ENCODE data around the gene GCNT2.
"Not testable (repeated sequence)": the region's sequence is repeated elsewhere in the genome, so short reads cannot be mapped to it uniquely, and the experiment has no call there.

GCNT2 gene

DNA sequence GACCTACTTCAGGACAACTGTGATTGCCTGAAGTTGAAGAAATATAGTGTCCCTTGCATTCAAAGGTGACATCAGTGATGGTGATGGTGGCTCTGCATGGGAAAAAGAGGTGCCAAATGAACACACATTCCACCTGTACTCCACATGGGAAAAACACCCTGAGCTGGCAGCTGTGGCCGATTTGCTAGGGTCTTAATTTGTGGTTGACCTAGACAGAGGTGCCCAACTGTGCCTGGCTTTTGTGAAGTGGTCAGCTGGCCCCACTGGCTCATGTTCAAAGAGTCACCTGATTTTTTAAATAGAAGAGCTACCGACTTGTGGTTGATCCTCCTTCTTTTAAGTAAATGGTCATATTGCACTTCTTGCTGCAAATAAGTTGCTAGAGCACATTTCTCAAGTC lies 7.6 kb upstream of the GCNT2 start:
- no peak for DNase-seq (ENCODE audit: insufficient read length, low spot score)
- no peak for FAIRE-seq

DNA sequence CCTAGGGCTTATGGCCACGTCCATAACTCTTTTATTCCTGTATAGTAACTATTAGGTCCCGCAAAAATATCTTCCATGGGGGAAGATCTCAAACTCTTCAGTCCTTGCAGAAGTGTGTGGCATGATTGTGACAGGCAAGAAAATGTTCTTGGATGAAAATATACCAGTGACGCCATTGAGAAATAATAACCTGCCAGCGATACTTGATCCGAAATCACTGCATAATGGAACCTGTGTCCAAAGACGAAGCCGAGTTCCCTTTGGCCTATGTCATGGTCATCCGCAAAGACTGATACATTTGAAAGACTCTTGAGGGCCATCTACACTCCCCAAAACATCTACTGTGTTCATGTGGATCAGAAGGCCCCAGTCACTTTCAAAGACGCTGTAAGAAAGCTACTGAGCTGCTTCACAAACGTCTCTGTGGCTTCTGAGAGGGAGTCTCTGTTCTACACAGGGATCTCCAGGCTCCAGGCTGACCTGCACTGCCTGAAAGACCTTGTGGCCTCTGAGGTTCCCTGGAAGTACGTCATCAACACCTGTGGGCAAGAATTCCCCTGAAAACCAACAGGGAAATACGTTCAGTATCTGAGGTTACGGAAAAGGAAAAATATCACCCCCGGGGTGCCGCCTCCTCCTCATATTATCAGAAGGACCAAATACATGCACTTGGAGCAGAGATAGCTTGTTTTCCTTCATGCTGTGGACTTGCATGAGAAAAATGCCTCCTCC lies 6.9 kb upstream of the GCNT2 start:
- FAIRE-seq (no peak), DNase-seq (ENCODE audit: insufficient read length, low spot score) (no peak)

DNA sequence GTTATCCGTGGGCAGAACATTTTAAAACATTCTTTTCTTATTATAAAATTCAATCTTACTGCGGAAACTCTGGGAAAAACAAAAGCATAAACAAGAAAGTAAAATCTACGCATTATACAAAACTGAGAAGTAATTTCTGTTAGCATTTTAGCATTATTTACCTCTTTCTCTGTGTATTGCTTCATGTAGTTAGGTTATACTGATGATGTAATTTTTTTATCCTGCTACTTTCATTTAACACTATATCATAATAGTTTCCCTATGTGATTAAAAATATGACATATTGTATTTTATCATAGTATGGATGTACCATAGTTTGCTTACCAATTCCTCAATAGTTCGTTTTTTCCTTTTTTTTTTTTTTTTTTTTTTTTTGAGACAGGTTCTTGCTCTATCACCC lies 4.2 kb upstream of the GCNT2 start:
- FAIRE-seq (no peak), DNase-seq (ENCODE audit: insufficient read length, low spot score) (no peak)

DNA sequence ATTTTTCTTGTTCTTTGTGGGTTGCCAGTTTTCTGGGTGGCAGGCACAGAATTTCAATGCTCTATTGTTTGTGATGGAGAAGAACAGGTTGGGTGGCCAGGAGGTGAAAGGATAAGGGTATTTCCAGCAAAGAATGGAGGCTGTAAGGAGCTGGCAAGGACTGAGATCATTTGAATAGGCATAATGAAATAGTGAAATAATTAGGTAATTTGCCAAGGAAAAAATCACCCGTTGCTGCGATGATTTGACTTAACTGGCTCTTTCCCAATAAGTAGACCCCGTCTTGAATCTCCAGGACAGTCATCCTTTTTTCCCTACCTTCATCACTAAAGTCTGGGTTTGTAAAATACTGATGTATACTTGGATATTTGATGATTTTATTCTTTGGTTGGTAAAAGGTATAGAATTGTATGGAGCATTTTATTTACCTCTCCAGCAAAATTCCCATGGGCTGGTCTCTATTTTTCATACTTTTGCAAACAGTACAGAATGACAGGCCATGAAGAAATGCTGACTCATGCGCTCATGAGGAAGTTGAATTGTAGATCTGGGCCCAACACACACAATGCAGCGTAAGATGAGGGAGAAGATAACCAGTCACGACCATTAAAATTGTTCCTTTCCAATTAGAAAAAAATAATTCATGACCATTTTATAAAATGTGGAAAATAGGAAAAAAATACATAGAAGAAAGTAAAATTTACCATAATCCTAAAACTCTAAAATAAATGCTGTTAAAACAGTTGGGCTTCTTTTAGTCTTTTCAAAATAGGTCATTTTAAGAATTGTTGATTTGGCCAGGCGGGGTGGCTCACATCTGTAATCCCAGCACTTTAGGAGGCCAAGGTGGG lies 2.4 kb upstream of the GCNT2 start:
- no peak for FAIRE-seq

DNA sequence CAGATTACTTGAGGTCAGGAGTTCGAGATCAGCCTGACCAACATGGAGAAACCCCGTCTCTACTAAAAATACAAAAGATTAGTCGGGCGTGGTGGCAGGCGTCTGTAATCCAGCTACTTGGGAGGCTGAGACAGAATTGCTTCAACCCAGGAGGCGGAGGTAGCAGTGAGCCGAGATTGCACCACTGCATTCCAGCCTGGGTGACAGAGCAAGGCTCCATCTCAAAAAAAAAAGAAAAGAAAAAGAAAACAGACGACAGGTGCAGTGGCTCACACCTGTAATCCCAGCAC lies 1.8 kb upstream of the GCNT2 start:
- DNase-seq (ENCODE audit: insufficient read length, low spot score); FAIRE-seq: not testable (repeated sequence)

More for the DNA sequence above, 2.4 kb upstream of the GCNT2 start:
- DNase-seq (ENCODE audit: insufficient read length, low spot score) = no peak

DNA sequence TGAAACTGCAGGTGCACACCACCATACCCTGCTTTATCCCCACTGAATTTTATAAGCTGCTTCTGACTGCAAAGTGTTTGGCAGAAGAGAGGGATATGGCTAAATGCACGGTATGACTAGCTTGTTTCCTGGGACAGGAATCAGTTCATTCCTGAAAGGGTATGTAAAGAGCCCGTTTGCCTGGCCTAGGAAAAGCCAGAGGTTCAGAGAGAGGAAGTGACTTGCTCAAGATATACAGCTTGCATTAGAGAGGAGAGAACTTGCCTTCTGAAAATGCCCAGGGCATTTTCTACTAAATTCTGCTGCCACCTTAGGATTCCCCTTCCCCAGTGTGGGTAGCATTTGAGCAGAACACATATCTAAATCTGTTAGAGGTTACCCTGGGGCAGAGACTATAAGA lies 683 bp upstream of the GCNT2 start:
- DNase-seq (ENCODE audit: insufficient read length, low spot score) (no peak), FAIRE-seq (no peak)

DNA sequence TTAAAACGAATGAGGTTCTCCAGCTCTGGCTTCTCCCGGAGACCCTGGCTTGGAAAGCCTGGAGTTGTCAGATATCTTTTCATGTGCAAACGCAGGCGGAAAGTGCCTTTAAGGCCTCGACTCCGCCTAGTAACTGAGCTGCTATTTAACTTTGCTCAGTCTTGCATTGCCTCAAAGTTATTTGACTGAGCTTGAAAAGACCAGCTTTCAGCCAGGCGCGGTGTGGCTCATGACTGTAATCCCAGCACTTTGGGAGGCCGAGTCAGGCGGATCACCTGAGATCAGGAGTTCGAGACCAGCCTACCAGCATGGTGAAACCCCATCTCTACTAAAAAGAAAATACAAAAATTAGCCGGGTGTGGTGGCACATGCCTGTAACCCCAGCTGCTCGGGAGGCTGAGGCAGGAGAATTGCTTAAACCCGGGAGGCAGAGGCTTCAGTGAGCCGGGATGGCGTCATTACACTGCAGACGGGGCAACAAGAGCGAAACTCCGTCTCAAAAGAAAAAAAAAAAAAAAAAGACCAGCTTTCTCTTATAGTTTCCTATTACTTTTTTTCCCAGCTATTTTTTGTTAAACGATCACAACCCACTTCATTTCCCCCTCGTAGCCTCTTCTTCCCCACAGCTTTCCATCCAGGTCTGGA lies 1.9 kb downstream of the GCNT2 start:
- DNase-seq (ENCODE audit: insufficient read length, low spot score) = no peak
- FAIRE-seq = no peak

DNA sequence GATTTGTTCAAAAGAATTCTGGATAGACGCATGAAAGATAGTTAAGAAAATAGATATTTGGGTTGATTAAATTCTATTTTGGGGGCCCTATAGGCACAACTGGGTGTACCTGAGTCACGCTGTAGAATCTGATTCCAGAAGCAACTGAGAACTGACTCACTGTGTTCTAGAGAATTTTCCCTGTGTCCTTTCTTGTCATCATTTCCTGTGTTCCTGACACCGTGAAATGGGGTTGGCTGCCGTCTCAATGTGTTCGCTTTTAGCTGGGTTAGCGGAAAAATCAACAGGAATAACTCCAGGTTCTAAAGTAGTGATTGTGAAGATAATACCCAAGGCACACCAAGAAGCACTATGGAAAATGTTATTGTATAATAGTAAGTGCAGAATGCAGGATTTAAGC lies 5.0 kb downstream of the GCNT2 start:
- DNase-seq (ENCODE audit: insufficient read length, low spot score) = no peak
- no peak for FAIRE-seq

DNA sequence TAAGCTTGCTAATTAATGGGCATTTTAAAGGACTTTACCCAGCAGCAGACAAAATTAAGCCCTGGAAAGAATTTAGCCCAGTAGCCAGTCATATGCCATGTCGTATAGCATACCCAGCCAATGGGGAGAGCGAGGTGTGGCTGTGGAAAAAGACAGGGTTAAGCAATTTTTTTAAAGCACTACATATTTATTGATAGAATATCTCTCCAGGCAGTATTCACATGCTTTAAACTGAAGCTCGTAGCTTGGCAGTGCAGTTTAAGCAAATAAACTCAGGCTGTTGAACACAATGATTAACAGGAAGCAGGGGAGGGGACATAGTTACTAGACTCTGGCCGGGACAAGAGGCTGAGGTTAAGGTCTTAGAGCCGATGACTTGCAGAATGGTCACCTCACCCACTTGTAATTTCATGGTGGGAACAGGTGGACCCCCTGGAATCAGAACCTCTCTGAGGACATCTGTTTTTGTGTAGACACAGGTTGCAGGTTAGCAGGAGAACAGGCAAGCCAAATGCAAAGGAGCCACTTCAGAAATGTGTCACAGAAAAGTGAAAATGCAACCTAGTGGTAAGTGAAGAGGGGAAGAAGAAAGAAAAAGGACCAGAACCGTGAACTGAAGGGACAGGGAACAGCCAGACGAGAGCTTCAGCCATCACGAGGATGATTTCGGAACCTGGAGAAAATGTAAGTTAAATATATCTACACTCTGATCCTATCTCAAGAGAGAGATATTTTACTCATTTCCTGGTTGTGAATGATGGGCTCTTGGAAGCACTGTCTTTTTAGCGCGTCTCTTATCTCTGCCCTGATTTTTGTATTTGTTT lies 7.2 kb downstream of the GCNT2 start:
- FAIRE-seq (peak; percentile 96), DNase-seq (ENCODE audit: insufficient read length, low spot score) (no peak)

DNA sequence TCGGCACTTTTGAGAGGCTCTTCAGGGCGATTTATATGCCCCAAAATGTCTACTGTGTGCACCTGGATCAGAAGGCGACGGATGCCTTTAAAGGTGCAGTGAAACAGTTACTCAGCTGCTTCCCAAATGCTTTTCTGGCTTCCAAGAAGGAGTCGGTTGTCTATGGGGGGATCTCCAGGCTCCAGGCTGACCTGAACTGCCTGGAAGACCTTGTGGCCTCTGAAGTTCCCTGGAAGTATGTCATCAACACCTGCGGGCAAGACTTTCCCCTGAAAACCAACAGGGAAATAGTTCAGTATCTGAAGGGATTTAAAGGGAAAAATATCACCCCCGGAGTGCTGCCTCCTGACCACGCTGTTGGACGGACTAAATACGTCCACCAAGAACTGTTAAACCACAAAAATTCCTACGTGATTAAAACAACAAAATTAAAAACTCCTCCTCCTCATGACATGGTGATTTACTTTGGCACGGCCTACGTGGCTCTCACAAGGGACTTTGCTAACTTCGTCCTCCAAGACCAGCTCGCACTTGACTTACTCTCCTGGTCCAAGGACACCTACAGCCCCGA lies 8.2 kb downstream of the GCNT2 start:
- DNase-seq (ENCODE audit: insufficient read length, low spot score) (no peak), FAIRE-seq (no peak)

DNA sequence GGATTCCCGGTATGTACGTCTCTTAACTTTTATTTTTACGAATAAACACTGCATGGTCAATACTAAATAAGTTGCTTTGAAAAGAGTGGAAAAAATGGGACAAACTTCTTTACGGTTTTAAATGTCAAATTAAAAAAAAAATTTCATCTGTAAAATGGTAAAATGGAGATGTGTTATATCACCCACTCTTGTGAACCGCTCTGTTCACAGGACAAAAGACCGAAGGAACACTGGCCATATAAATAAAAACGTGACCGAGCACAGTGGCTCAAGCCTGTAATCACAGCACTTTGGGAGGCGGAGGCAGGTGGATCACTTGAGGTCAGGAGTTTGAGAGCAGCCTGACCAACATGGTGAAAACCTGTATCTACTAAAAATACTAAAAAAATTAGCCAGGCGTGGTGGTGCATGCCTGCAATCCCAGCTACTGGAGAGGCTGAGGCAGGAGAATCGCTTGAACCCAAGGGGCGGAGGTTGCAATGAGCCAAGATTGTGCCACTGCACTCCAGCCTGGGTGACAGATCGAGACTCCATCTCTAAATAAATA lies 8.8 kb downstream of the GCNT2 start:
- not testable (repeated sequence) for DNase-seq (ENCODE audit: insufficient read length, low spot score); FAIRE-seq

DNA sequence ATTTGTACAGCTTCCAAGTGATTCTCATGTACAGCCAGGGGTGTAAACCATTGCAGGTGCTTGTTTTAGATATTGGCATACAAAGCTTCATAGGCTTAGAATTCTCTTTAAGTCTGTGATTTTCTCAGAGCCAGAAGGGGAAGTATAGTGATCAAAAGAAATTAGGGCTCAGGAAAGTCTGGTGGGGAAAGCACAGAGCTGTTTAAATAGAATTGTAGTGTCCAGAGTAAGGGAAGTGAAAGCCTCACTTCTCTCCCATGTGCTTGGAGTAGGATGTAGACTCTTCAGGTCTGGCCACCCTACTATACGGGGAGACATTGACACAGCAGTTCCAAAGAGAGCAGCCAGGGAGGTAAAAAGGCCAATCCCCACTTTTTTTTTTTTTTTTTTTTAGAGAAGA lies 10.4 kb downstream of the GCNT2 start:
- DNase-seq (ENCODE audit: insufficient read length, low spot score) = no peak
- peak; percentile 91 for FAIRE-seq

DNA sequence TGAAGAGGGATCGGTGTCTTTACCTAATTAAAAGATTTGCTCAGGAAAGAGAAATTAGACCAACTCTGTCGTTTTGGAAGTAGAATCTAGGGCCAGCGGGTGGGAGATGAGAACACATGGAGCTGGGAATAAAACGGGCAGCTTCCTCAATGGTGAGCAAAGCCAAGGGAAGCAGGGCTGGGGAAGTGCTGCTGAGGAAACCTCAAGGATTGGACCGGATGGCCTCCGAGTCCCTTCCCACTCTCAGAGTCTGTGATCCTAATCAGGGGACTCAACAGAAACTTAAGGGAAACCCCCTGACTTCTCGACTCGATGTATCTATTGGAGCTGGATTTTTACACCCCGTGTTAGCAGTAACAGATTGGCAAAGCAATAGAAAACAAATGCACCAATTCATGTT lies 10.8 kb downstream of the GCNT2 start:
- no peak for DNase-seq (ENCODE audit: insufficient read length, low spot score)
- no peak for FAIRE-seq

DNA sequence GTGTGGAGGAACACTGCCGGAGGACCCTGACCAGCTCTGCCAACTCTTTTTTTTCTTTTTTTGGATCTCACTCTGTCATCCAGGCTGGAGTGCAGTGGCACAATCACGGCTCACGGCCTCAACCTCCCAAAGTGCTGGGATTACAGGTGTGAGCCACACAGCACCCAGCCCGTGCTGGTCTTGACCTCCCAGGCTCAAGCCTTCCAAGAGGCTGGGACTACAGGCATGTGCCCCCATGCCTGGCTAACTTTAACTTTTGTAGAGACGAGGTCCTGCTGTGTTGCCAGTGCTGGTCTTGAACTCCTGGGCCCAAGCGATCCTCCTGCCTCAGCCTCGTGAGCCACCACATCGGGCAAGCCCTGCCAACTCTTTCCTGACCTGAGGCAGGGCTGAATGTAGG lies 11.2 kb downstream of the GCNT2 start:
- DNase-seq (ENCODE audit: insufficient read length, low spot score) = no peak
- no peak for FAIRE-seq

DNA sequence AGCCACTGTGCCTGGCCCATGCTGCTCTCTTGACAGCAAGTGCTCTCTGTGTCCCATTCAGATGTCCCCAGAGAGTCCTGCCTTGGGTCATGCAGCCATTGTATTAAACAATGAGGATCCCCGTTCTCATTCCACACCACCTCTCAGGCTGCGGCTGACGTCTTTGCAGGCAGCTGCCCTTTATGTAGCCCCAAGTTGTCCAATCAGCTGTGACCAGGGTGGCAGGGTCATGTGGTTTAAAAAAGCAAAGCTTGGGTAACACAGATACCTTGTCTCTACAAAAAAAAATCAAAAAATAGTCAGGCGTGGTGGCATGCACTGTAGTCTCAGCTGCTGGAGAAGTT lies 13.2 kb downstream of the GCNT2 start:
- FAIRE-seq (peak; percentile 64), DNase-seq (ENCODE audit: insufficient read length, low spot score) (no peak)

DNA sequence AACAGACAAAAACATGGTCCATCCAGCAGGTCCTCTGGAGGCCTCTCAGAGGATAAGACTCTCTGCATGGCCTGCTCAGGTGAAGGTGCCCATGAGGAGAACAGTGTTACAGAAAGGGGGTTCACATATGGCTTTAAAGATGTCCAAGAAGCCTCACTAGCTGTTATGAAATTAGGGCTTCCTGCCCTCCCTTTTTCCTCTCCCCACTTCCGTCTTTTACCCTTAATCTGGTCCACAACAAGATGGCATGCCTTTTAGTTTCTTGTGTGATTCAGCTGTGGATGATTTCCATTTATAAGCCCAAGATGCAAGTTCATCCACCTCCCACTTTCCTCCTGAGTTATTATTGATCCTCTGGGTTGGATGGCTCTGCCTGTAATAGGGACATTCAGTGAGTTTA lies 14.0 kb downstream of the GCNT2 start:
- DNase-seq (ENCODE audit: insufficient read length, low spot score) (no peak), FAIRE-seq (peak; percentile 72)

DNA sequence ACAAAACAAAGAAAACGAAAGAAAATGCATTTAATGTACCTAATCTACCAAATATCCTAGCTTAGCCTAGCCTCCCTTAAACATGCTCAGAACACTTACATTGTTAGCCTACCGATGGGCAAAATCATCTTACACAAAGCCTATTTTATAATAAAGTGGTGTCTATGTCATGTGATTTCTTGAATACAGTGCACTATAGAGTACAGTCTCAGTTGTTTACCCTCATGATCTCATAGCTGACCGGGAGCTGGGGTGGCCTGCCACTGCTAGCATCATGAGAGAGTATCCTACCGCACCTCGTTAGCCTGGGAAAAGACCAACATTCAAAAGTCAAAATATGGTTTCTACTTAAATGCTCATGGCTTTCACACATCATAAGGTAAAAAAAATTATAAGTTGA lies 16.6 kb downstream of the GCNT2 start:
- DNase-seq (ENCODE audit: insufficient read length, low spot score) = no peak
- FAIRE-seq = no peak

DNA sequence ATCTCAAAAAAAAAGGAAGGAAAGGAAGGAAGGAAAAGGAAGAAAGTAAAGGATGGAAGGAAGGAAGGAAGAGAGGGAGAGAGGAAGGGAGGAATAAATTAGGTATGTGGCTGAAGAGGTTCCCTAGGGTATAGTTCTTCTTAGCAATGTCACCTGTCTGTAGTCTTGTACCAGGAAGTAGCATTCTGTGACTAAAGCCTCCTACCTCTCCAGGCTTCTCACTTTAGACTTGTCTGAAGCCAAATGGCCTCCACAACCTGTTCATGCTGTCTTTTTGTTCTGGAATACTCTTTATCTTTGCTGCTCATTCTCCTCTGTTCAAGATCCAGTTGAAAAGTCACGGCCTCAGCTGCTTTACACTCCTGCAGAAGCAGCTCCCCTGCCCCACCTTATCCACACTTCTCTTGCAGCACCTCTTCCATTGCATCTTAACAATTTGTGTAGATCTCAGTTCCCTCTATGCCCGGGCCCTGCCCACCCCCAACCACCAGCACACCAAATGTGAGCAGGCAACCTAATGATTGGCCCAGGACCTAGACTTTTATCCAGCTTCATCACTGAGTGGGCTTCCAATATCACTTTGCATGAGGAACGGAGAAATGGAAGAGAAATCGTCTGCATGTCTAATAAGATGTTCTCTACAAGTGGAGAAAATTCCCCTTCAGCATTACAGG lies 19.1 kb downstream of the GCNT2 start:
- FAIRE-seq (peak; percentile 48), DNase-seq (ENCODE audit: insufficient read length, low spot score) (no peak)

DNA sequence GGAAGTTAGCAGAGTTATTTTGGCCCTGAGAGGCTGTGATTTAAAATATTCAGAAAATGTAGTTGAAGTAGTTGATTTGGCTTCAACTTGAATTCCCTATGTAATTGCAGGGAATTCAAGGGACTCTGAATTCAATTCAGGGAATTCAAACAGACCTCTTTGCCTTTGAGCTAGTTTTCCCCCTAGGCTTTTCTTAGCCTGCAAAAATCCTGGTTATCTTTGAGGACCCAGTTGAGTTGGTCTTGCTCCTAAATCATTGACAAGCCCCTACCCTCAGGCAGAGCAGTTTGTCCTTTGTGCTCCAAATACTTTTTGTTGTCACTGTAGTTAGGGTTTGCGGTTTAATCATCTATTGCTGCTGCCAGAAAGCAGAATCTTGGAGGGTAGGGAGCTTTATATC lies 20.4 kb downstream of the GCNT2 start:
- no peak for DNase-seq (ENCODE audit: insufficient read length, low spot score)
- FAIRE-seq = no peak

DNA sequence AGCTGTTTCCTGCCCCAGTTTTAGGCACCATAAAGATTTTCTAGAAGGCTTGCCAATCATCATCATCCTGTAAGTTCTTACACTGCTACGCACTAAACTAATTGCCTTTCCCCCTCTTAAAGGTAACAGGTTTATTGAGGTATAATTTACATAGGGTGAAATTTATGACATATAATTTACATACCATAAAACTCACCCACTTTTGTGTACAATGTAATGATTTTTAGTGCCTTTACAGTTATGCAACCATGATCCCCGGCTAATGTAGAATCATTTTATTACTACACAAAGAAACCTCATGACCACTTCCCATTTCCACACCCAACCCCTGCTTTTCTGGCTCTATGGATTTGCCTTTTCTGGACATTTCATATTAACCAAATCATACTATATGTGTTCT lies 21.1 kb downstream of the GCNT2 start:
- FAIRE-seq (no peak), DNase-seq (ENCODE audit: insufficient read length, low spot score) (no peak)
